ENCODE results near the gene MRPS26.

MRPS26 gene

GRCh38 chr20:3068075-3068474, 22.2 kb downstream of the MRPS26 start:
- TF ChIP-seq TSHZ2 (CRISPR knock-in tag; IDR thresholded peaks at IDR 0.05), result no peak
- no peak for TF ChIP-seq ARNTL (CRISPR knock-in tag; IDR thresholded peaks at IDR 0.05; ENCODE audit: borderline replicate concordance, low read depth)
- no peak for TF ChIP-seq PPARA (CRISPR knock-in tag; IDR thresholded peaks at IDR 0.05; ENCODE audit: borderline replicate concordance)
- TF ChIP-seq TOX (CRISPR knock-in tag; IDR thresholded peaks at IDR 0.05; ENCODE audit: borderline replicate concordance), result no peak
- TF ChIP-seq, protein P1, sequence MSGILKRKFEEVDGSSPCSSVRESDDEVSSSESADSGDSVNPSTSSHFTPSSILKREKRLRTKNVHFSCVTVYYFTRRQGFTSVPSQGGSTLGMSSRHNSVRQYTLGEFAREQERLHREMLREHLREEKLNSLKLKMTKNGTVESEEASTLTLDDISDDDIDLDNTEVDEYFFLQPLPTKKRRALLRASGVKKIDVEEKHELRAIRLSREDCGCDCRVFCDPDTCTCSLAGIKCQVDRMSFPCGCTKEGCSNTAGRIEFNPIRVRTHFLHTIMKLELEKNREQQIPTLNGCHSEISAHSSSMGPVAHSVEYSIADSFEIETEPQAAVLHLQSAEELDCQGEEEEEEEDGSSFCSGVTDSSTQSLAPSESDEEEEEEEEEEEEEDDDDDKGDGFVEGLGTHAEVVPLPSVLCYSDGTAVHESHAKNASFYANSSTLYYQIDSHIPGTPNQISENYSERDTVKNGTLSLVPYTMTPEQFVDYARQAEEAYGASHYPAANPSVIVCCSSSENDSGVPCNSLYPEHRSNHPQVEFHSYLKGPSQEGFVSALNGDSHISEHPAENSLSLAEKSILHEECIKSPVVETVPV (CRISPR knock-in tag; IDR thresholded peaks at IDR 0.05), result no peak
- no peak for TF ChIP-seq BACH2 (CRISPR knock-in tag; IDR thresholded peaks at IDR 0.05; ENCODE audit: borderline replicate concordance)
- no peak for TF ChIP-seq ZC3H10 (CRISPR knock-in tag; IDR thresholded peaks at IDR 0.05)
- TF ChIP-seq OSR1 (CRISPR knock-in tag; IDR thresholded peaks at IDR 0.05), result no peak
- no peak for TF ChIP-seq ZFP30 (CRISPR knock-in tag; IDR thresholded peaks at IDR 0.05)
- TF ChIP-seq ZFP3 (CRISPR knock-in tag; IDR thresholded peaks at IDR 0.05), result no peak
- no peak for TF ChIP-seq ZNF565 (CRISPR knock-in tag; conservative IDR thresholded peaks at IDR 0.05; ENCODE audit: low read depth)
- no peak for TF ChIP-seq TCF4 (CRISPR knock-in tag; IDR thresholded peaks at IDR 0.05; ENCODE audit: borderline replicate concordance)
- no peak for TF ChIP-seq ESRRG (CRISPR knock-in tag; IDR thresholded peaks at IDR 0.05)
- ATAC-seq, result no peak

- ATAC-seq, result peak; percentile 51
Observed at GRCh38 chr20:3068986-3069900, 23.4 kb downstream of the MRPS26 start.

More at GRCh38 chr20:3068986-3069900, 23.4 kb downstream of the MRPS26 start:
- no peak for TF ChIP-seq RARB (CRISPR knock-in tag; IDR thresholded peaks at IDR 0.05)
- TF ChIP-seq TCF4 (CRISPR knock-in tag; IDR thresholded peaks at IDR 0.05; ENCODE audit: borderline replicate concordance), result no peak
- TF ChIP-seq CSDC2 (CRISPR knock-in tag; IDR thresholded peaks at IDR 0.05), result no peak
- no peak for TF ChIP-seq OSR1 (CRISPR knock-in tag; IDR thresholded peaks at IDR 0.05)
- TF ChIP-seq, protein P1 (CRISPR knock-in tag; IDR thresholded peaks at IDR 0.05), result no peak
- no peak for TF ChIP-seq ISL1 (CRISPR knock-in tag; IDR thresholded peaks at IDR 0.05)
- no peak for TF ChIP-seq ZFP30 (CRISPR knock-in tag; IDR thresholded peaks at IDR 0.05)
- TF ChIP-seq POU6F1 (CRISPR knock-in tag; IDR thresholded peaks at IDR 0.05; ENCODE audit: borderline replicate concordance, low read depth), result no peak
- no peak for TF ChIP-seq GLIS3 (CRISPR knock-in tag; IDR thresholded peaks at IDR 0.05)
- no peak for TF ChIP-seq PATZ1 (CRISPR knock-in tag; IDR thresholded peaks at IDR 0.05; ENCODE audit: borderline replicate concordance)
- no peak for TF ChIP-seq ZNF70 (CRISPR knock-in tag; IDR thresholded peaks at IDR 0.05)
- TF ChIP-seq ZNF8 (CRISPR knock-in tag; IDR thresholded peaks at IDR 0.05), result no peak
- TF ChIP-seq ZFP3 (CRISPR knock-in tag; IDR thresholded peaks at IDR 0.05), result no peak
- no peak for TF ChIP-seq CREB5 (CRISPR knock-in tag; IDR thresholded peaks at IDR 0.05; ENCODE audit: low read depth)
- no peak for TF ChIP-seq ESRRG (CRISPR knock-in tag; IDR thresholded peaks at IDR 0.05)
- no peak for TF ChIP-seq BACH2 (CRISPR knock-in tag; IDR thresholded peaks at IDR 0.05; ENCODE audit: borderline replicate concordance)
